GM10266 (cell line): ENCODE data around the gene POLR3B.

Experiments
- DNase-seq: peaks from one replicate; pipeline ENCODE4 v3.0.0; 2012; ENCODE audit errors: extremely low spot score
- TF ChIP-seq, protein P1 (sequence below): IDR thresholded peaks from 2 replicates; pipeline ENCODE4 v1.5.1; 2012; ENCODE audit warnings: mild to moderate bottlenecking, low read depth; ENCODE audit not compliant: control insufficient read depth, insufficient read depth; ENCODE audit errors: missing control alignments

Gene POLR3B

DNA sequence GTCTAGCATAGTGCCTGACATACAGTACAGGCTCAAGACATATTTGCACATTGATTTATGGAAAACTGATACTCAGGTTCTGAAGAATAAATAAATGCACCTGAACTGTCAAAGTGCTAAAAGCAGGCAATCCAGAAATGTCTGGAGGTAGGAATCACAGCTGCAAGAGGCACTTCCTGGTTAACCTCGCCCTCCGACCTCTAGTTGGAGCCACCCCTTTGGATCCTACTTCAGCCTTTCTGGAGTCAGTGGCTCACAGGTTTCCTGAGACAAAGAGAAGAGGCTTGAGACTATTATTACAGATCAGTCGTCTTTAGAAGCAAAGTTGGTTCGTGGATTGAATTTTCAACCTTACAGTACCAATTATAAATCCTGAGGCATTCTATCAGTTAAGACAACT, 42.0 kb upstream of the POLR3B start:
- DNase-seq, result no peak
- TF ChIP-seq, protein P1, sequence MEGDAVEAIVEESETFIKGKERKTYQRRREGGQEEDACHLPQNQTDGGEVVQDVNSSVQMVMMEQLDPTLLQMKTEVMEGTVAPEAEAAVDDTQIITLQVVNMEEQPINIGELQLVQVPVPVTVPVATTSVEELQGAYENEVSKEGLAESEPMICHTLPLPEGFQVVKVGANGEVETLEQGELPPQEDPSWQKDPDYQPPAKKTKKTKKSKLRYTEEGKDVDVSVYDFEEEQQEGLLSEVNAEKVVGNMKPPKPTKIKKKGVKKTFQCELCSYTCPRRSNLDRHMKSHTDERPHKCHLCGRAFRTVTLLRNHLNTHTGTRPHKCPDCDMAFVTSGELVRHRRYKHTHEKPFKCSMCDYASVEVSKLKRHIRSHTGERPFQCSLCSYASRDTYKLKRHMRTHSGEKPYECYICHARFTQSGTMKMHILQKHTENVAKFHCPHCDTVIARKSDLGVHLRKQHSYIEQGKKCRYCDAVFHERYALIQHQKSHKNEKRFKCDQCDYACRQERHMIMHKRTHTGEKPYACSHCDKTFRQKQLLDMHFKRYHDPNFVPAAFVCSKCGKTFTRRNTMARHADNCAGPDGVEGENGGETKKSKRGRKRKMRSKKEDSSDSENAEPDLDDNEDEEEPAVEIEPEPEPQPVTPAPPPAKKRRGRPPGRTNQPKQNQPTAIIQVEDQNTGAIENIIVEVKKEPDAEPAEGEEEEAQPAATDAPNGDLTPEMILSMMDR, result no peak

DNA sequence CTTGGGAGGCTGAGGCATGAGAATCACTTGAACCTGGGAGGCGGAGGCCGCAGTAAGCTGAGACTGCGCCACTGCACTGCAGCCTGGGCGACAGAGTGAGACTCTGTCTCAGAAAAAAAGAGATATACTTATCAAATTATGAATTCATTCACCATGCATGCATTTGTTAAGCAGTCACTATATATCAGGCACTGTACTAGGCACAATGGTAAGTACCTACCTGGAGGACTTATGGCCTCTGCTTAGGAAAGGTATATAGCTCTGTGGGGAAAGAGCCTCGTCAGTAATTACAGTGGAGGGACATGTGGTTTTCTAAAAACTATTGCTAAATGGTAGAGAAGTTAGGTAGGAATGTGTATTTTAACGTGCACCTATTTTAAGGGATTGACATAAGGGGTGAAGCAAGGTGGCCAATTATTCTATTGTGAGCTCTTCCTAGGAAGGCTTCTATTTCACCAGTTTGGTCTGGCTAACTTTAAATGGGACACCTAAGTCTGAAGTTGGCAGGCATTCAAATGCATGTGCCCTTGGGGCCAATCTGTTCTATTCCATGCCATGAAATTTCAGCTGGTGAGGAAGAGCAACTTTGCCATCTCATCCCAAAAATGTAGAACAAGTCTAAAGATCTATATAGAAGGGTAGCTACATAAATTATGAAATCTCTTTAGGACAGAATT, 40.0 kb upstream of the POLR3B start:
- TF ChIP-seq, protein P1, result no peak
- no peak for DNase-seq

- DNase-seq, result no peak
- TF ChIP-seq, protein P1, result no peak
Measured at GRCh38 chr12:106321139-106321850, 36.3 kb upstream of the POLR3B start.

DNA sequence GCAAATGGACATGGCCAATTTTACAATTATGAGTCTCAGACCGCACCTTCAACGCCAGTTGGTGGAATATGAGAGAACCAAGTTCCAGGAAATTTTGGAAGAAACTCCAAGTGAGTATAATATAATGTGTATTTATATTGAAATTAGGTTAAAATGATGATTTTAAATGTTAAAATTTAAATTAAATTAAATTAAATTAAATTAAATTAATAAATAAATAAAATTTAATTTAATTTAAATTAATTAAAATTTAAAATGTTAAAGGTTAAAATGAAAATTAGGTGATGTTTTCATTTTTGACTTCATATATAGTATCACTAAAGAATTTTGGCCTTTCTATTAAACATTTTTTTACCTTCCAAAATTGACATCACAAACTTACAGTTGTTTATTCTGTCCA, 34.0 kb upstream of the POLR3B start:
- no peak for DNase-seq
- TF ChIP-seq, protein P1, result no peak

GRCh38 chr12:106327309-106327869, 30.2 kb upstream of the POLR3B start:
- DNase-seq, result no peak
- TF ChIP-seq, protein P1, result no peak

GRCh38 chr12:106328735-106329134, 28.8 kb upstream of the POLR3B start:
- TF ChIP-seq, protein P1, result no peak
- no peak for DNase-seq
